ENCODE measurements around the gene SLC35A3. TPM values are rescaled to one million over a fixed set of nuclear protein-coding genes. Genes with fewer than 3 reads are reported as not detected.

Gene SLC35A3
- total and polyA plus RNA-seq, 8 donors = 5.7 to 206 (median 57.0) TPM

- Histone ChIP-seq H3K36me3 (peaks cover 0 to 19% (median 15%) of the 10 kb centered on the region in 4 donors), H3K4me3 (no peak overlapping the region), H3K27ac (peak overlapping the region in 2 of 5 donors; percentile 54 to 57), H3K27me3 (no peaks in the 10 kb centered on the region), H3K9me3 (no peaks in the 10 kb centered on the region), H3K4me1 (peaks cover 0 to 68% (median 37%) of the 10 kb centered on the region in 4 donors)
- no peak for TF ChIP-seq POLR2AphosphoS5 (IDR thresholded peaks at IDR 0.05)
- TF ChIP-seq CTCF (IDR thresholded peaks at IDR 0.05) = no peak
- no peak for TF ChIP-seq POLR2A (IDR thresholded peaks at IDR 0.05)
- no peak for TF ChIP-seq EP300 (IDR thresholded peaks at IDR 0.05)
- WGBS, 5 donors = 88 to 97% (median 94%) methylated on average over 2 of the region's 2 CpGs
- DNase-seq = no peak
- intact Hi-C loops (cut with DNase I; ENCODE audit: low total_unique reads) = no loop called here
Measured at GRCh38 chr1:99978218-99978617, 8.4 kb downstream of the SLC35A3 start.

- no peaks in the 10 kb centered on the region for H3K9me3 ChIP-seq
- DNase-seq = no peak
- no peak overlapping the region for H3K4me3 ChIP-seq
- peaks cover 0 to 22% (median 15%) of the 10 kb centered on the region in 4 donors for H3K36me3 ChIP-seq
- intact Hi-C loops (cut with DNase I; ENCODE audit: low total_unique reads) = no loop called here
- peaks cover 0 to 60% (median 33%) of the 10 kb centered on the region in 4 donors for H3K4me1 ChIP-seq
- H3K27ac ChIP-seq = no peak overlapping the region
- TF ChIP-seq CTCF (IDR thresholded peaks at IDR 0.05) = no peak
- no peak for TF ChIP-seq POLR2AphosphoS5 (IDR thresholded peaks at IDR 0.05)
- no peak for TF ChIP-seq EP300 (IDR thresholded peaks at IDR 0.05)
- no peak for TF ChIP-seq POLR2A (IDR thresholded peaks at IDR 0.05)
- no peaks in the 10 kb centered on the region for H3K27me3 ChIP-seq
Measured at GRCh38 chr1:99979091-99979490, 9.3 kb downstream of the SLC35A3 start.

- TF ChIP-seq EP300 (IDR thresholded peaks at IDR 0.05) = no peak
- no peak for TF ChIP-seq POLR2A (IDR thresholded peaks at IDR 0.05)
- intact Hi-C loops (cut with DNase I; ENCODE audit: low total_unique reads) = no loop called here
- Histone ChIP-seq H3K36me3 (peaks cover 0 to 12% (median 3%) of the 10 kb centered on the region in 4 donors), H3K27me3 (no peaks in the 10 kb centered on the region), H3K4me1 (peaks cover 0 to 46% (median 25%) of the 10 kb centered on the region in 4 donors), H3K4me3 (no peak overlapping the region), H3K27ac (peak overlapping the region in 2 of 5 donors; percentile 29 to 49), H3K9me3 (no peaks in the 10 kb centered on the region)
- no peak for DNase-seq
Measured at GRCh38 chr1:99980928-99981327, 11.1 kb downstream of the SLC35A3 start.

- no peaks in the 10 kb centered on the region for H3K27me3 ChIP-seq
- TF ChIP-seq POLR2AphosphoS5 (IDR thresholded peaks at IDR 0.05) (peak in 2 of 3 donors; percentile 28 to 61), EP300 (IDR thresholded peaks at IDR 0.05) (no peak)
- peaks cover 0 to 8% (median 7%) of the 10 kb centered on the region in 4 donors for H3K9me3 ChIP-seq
- H3K4me3 ChIP-seq = no peak overlapping the region
- H3K4me1 ChIP-seq = peaks cover 0 to 27% (median 12%) of the 10 kb centered on the region in 4 donors
- H3K36me3 ChIP-seq = peaks cover 3 to 17% (median 10%) of the 10 kb centered on the region in 4 donors
- DNase-seq = peak; percentile 7 to 52
- intact Hi-C loops (cut with DNase I; ENCODE audit: low total_unique reads) = no loop called here
- WGBS, 5 donors = 31 to 61% (median 37%) methylated on average over 2 of the region's 2 CpGs
- H3K27ac ChIP-seq = peak overlapping the region; percentile 41 to 71 (median 64)
Measured at GRCh38 chr1:99986656-99987225, 16.9 kb downstream of the SLC35A3 start.

GRCh38 chr1:99988210-99988765 is 18.5 kb downstream of the SLC35A3 start:
- Histone ChIP-seq H3K9me3 (peaks cover 0 to 19% (median 13%) of the 10 kb centered on the region in 4 donors), H3K4me3 (no peak overlapping the region), H3K27me3 (no peaks in the 10 kb centered on the region), H3K36me3 (peaks cover 7 to 31% (median 17%) of the 10 kb centered on the region in 4 donors), H3K27ac (no peak overlapping the region), H3K4me1 (peaks cover 0 to 20% (median 11%) of the 10 kb centered on the region in 4 donors)
- TF ChIP-seq EP300 (IDR thresholded peaks at IDR 0.05) = no peak
- TF ChIP-seq POLR2AphosphoS5 (IDR thresholded peaks at IDR 0.05) = no peak
- TF ChIP-seq CTCF (IDR thresholded peaks at IDR 0.05) = no peak
- TF ChIP-seq POLR2A (IDR thresholded peaks at IDR 0.05) = no peak
- DNase-seq = no peak
- WGBS, 5 donors = 80 to 92% (median 91%) methylated on average over 1 of the region's 1 CpG
- intact Hi-C loops (cut with DNase I; ENCODE audit: low total_unique reads) = no loop called here

Data from stomach (tissue), 9 donors.